ENCODE results near the gene APBB1IP.

Gene APBB1IP

GRCh38 chr10:26524161-26524896, 86.2 kb downstream of the APBB1IP start:
- TF ChIP-seq, protein P1, sequence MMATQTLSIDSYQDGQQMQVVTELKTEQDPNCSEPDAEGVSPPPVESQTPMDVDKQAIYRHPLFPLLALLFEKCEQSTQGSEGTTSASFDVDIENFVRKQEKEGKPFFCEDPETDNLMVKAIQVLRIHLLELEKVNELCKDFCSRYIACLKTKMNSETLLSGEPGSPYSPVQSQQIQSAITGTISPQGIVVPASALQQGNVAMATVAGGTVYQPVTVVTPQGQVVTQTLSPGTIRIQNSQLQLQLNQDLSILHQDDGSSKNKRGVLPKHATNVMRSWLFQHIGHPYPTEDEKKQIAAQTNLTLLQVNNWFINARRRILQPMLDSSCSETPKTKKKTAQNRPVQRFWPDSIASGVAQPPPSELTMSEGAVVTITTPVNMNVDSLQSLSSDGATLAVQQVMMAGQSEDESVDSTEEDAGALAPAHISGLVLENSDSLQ (IDR thresholded peaks at IDR 0.05), result peak; percentile 80
- TF ChIP-seq ZNF384 (IDR thresholded peaks at IDR 0.05), result 0 out of 2 replicates have a peak, but pooled peaks have one; percentile 26
- peak; percentile 42; the same call in 1 of the 2 replicates for TF ChIP-seq CTBP1 (IDR thresholded peaks at IDR 0.05; ENCODE audit: borderline replicate concordance)
- no peak for TF ChIP-seq FOXM1 (IDR thresholded peaks at IDR 0.05; ENCODE audit: borderline replicate concordance)
- ChIA-PET POLR2A (no interaction called here), CTCF (interaction anchor here (0.7 to 1.1 kb wide), 3 partner anchors 10 to 31 kb away, joined by 3 to 4 read pairs (median 3); no protein-coding TSS in a partner anchor)
- DNase-seq (ENCODE audit: extremely low spot score), result peak; percentile 34

GRCh38 chr10:26525586-26525985, 87.4 kb downstream of the APBB1IP start:
- no peak for TF ChIP-seq ELF4 (IDR thresholded peaks at IDR 0.05)
- TF ChIP-seq FOXM1 (IDR thresholded peaks at IDR 0.05; ENCODE audit: borderline replicate concordance), result no peak
- TF ChIP-seq, protein P1 (IDR thresholded peaks at IDR 0.05), result no peak
- no peak for TF ChIP-seq L3MBTL2 (conservative IDR thresholded peaks at IDR 0.05)
- TF ChIP-seq FOXK2 (IDR thresholded peaks at IDR 0.05), result no peak
- ChIA-PET POLR2A (no interaction called here), CTCF (interaction anchor here (1.0 kb wide), 1 partner anchor 9 kb away, joined by 3 read pairs; no protein-coding TSS in a partner anchor)
- no peak for DNase-seq (ENCODE audit: extremely low spot score)

DNA sequence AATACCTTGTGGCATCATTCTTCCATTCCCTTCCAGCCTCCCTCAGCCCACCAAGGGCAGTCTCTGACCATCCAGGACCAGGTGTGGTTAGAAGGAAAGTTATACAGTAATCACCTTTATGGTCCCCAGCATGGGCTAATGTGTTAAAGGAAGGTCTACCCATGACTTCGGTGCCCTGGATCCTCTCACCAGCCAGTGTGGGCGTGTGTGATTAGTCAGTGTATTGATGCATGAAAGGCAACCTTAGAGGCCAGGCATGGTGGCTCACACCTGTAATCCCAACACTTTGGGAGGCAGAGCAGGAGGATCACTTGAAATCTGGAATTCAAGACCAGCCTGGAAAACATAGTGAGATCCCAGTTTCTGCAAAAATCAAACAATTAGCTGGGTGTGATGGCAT, 88.9 kb downstream of the APBB1IP start:
- ChIA-PET POLR2A (no interaction called here), CTCF (no interaction called here)
- DNase-seq (ENCODE audit: extremely low spot score), result no peak
- no peak for TF ChIP-seq ELF4 (IDR thresholded peaks at IDR 0.05)
- TF ChIP-seq, protein P1 (IDR thresholded peaks at IDR 0.05), result no peak

DNA sequence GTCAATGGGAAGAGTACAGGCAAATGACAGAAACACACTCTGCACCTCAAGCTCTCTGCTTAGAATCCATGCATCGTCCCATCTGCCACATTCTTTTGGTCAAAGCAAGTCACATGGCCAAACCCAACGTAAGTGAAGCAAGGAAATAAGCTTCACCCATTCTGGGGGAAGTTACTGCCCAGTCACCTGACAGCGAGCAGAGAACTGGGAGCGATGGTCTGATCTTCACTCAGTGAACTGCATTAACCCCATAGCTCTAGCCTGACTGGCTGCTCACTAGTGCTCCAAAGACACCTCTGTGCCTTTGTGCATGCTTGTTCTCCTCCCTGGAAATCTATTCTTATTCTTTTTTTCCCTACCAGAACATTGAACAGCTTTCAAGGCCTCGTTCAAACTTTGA, 89.9 kb downstream of the APBB1IP start:
- no peak for TF ChIP-seq ARNT (IDR thresholded peaks at IDR 0.05)
- TF ChIP-seq BHLHE40 (IDR thresholded peaks at IDR 0.05; ENCODE audit: borderline replicate concordance), result no peak
- no peak for TF ChIP-seq ELF4 (IDR thresholded peaks at IDR 0.05)
- TF ChIP-seq SP1 (IDR thresholded peaks at IDR 0.05), result no peak
- ChIA-PET CTCF (interaction anchor here (1.1 kb wide), 1 partner anchor 12 kb away, joined by 4 read pairs; no protein-coding TSS in a partner anchor), POLR2A (no interaction called here)
- no peak for DNase-seq (ENCODE audit: extremely low spot score)

DNA sequence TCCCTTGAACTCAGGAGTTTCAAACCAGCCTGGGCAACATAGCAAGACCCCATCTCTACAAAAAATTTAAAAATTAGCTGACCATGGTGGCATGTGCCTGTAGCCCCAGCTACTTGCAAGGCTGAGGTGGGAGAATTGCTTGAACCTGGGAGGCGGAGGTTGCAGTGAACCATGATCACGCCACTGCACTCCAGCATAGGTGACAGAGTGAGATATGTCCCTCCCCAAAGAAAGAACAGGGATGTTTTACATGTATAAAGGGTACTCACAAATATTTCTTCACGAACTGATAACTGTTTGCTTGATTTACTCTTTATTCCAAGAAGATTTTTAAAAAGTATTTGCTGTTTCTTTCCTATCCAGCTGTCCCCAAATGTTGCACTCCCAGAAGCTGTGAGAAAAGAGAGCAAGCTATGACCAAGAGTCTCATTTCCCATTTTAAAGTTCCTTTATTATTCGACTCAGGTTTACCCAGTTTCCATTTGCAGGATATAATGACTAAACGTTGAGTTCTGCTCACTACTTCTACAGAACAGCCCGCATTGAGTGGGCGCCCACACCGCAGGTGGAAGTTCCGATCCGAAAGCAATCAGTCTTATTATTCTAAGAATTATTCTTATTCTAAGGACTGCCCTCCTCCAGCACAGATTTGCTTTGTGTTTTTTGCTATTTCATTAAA, 90.7 kb downstream of the APBB1IP start:
- TF ChIP-seq BHLHE40 (IDR thresholded peaks at IDR 0.05; ENCODE audit: borderline replicate concordance) (no peak), LEF1 (IDR thresholded peaks at IDR 0.05; ENCODE audit: borderline replicate concordance) (no peak), FOXM1 (IDR thresholded peaks at IDR 0.05; ENCODE audit: borderline replicate concordance) (no peak), ZNF384 (IDR thresholded peaks at IDR 0.05) (no peak), L3MBTL2 (conservative IDR thresholded peaks at IDR 0.05) (no peak), FOXK2 (IDR thresholded peaks at IDR 0.05) (no peak), ARNT (IDR thresholded peaks at IDR 0.05) (no peak), ELF4 (IDR thresholded peaks at IDR 0.05) (no peak), TARDBP (IDR thresholded peaks at IDR 0.05) (no peak), SP1 (IDR thresholded peaks at IDR 0.05) (no peak), HDGF (IDR thresholded peaks at IDR 0.05; ENCODE audit: borderline replicate concordance) (no peak), SUZ12 (IDR thresholded peaks at IDR 0.05) (no peak), FOXA1 (IDR thresholded peaks at IDR 0.05) (no peak), CTBP1 (IDR thresholded peaks at IDR 0.05; ENCODE audit: borderline replicate concordance) (no peak), NFRKB (IDR thresholded peaks at IDR 0.05) (no peak)
- TF ChIP-seq, protein P1 (IDR thresholded peaks at IDR 0.05), result no peak
- POLR2A ChIA-PET, result no interaction called here
- no peak for DNase-seq (ENCODE audit: extremely low spot score)
- CTCF ChIA-PET, result interaction anchor here (1.1 kb wide), 1 partner anchor 13 kb away, joined by 4 read pairs; no protein-coding TSS in a partner anchor

GRCh38 chr10:26534384-26534783, 96.2 kb downstream of the APBB1IP start:
- no peak for TF ChIP-seq FOXK2 (IDR thresholded peaks at IDR 0.05)
- TF ChIP-seq ZNF384 (IDR thresholded peaks at IDR 0.05), result no peak
- TF ChIP-seq CTBP1 (IDR thresholded peaks at IDR 0.05; ENCODE audit: borderline replicate concordance), result no peak
- TF ChIP-seq BHLHE40 (IDR thresholded peaks at IDR 0.05; ENCODE audit: borderline replicate concordance), result no peak
- no peak for TF ChIP-seq LEF1 (IDR thresholded peaks at IDR 0.05; ENCODE audit: borderline replicate concordance)
- TF ChIP-seq SUZ12 (IDR thresholded peaks at IDR 0.05), result no peak
- TF ChIP-seq HDGF (IDR thresholded peaks at IDR 0.05; ENCODE audit: borderline replicate concordance), result no peak
- TF ChIP-seq L3MBTL2 (conservative IDR thresholded peaks at IDR 0.05), result no peak
- no peak for TF ChIP-seq ELF4 (IDR thresholded peaks at IDR 0.05)
- TF ChIP-seq FOXA1 (IDR thresholded peaks at IDR 0.05), result no peak
- no peak for TF ChIP-seq TARDBP (IDR thresholded peaks at IDR 0.05)
- TF ChIP-seq SP1 (IDR thresholded peaks at IDR 0.05), result no peak
- TF ChIP-seq, protein P1 (IDR thresholded peaks at IDR 0.05), result no peak
- TF ChIP-seq FOXM1 (IDR thresholded peaks at IDR 0.05; ENCODE audit: borderline replicate concordance), result no peak
- TF ChIP-seq ARNT (IDR thresholded peaks at IDR 0.05), result no peak
- no peak for TF ChIP-seq NFRKB (IDR thresholded peaks at IDR 0.05)
- DNase-seq (ENCODE audit: extremely low spot score), result no peak
- ChIA-PET CTCF (interaction anchor here (0.8 to 1.0 kb wide), 3 partner anchors 9 to 199 kb away, joined by 3 to 4 read pairs (median 3); no protein-coding TSS in a partner anchor), POLR2A (no interaction called here)
